GM23338 (cell line): ENCODE measurements around the gene OBSL1. TPM values are rescaled to one million over a fixed set of nuclear protein-coding genes. Genes with fewer than 3 reads are reported as not detected.
A peak's percentile ranks its signal among the peaks of the same experiment; 100 is the strongest.

Source experiments
- ATAC-seq: fragments of 200-7000 bp; cut with Tn5 transposase; 3 replicates; pipeline ENCODE4 v1.9.1; 2020
- DNase-seq: peaks from one replicate; pipeline ENCODE4 v3.0.0-alpha.2; 2015; ENCODE audit warnings: low spot score
- H2AFZ ChIP-seq: fragments of 200-600 bp; sonication (generic); 2 replicates; pipeline ENCODE4 v1.8.0; 2016; ENCODE audit warnings: antibody characterized with exemption, mild to moderate bottlenecking, moderate library complexity
- H3F3A ChIP-seq: fragments of 200-600 bp; sonication (generic); replicated peaks from 2 replicates; pipeline ENCODE4 v1.8.0; 2017; ENCODE audit warnings: antibody characterized with exemption, mixed run types, low read depth
- H3K27ac ChIP-seq: fragments of 200-600 bp; sonication (generic); 2 replicates; pipeline ENCODE4 v1.6.1; 2016; ENCODE audit warnings: low read depth
- H3K27me3 ChIP-seq: fragments of 200-600 bp; sonication (generic); 2 replicates; pipeline ENCODE4 v1.8.0; 2016; ENCODE audit warnings: mild to moderate bottlenecking, mixed run types, moderate library complexity; ENCODE audit not compliant: insufficient read depth
- H3K36me3 ChIP-seq: fragments of 200-600 bp; sonication (generic); 2 replicates; pipeline ENCODE4 v1.8.0; 2016; ENCODE audit warnings: mild to moderate bottlenecking; ENCODE audit not compliant: insufficient read depth
- H3K4me1 ChIP-seq: fragments of 200-600 bp; sonication (generic); 2 replicates; pipeline ENCODE4 v1.8.0; 2016; ENCODE audit warnings: mild to moderate bottlenecking, moderate library complexity; ENCODE audit not compliant: insufficient read depth
- H3K4me2 ChIP-seq: fragments of 200-600 bp; sonication (generic); 2 replicates; pipeline ENCODE4 v1.7.1; 2017; ENCODE audit warnings: mixed run types
- H3K4me3 ChIP-seq: fragments of 200-600 bp; sonication (generic); 2 replicates; pipeline ENCODE4 v1.6.1; 2016; ENCODE audit warnings: mixed run types
- H3K79me2 ChIP-seq: fragments of 200-600 bp; sonication (generic); replicated peaks from 2 replicates; pipeline ENCODE4 v1.8.0; 2017; ENCODE audit warnings: mild to moderate bottlenecking; ENCODE audit not compliant: insufficient read depth
- H3K9me2 ChIP-seq: fragments of 200-600 bp; sonication (generic); 2 replicates; pipeline ENCODE4 v1.8.0; 2017; ENCODE audit not compliant: insufficient read depth
- H4K20me1 ChIP-seq: fragments of 200-600 bp; sonication (generic); replicated peaks from 2 replicates; pipeline ENCODE4 v1.8.0; 2017; ENCODE audit warnings: mild to moderate bottlenecking; ENCODE audit not compliant: insufficient read depth
- H3K27ac Mint-ChIP-seq: 2 replicates; pipeline ENCODE4 v1.8.0; 2020; ENCODE audit warnings: inconsistent platforms, mild to moderate bottlenecking, moderate library complexity, mixed read lengths
- H3K27me3 Mint-ChIP-seq: 3 replicates; pipeline ENCODE4 v1.8.0; 2022; ENCODE audit warnings: low read depth, mild to moderate bottlenecking, moderate library complexity, mixed read lengths, inconsistent platforms; ENCODE audit not compliant: insufficient read depth, poor library complexity
- H3K36me3 Mint-ChIP-seq: 3 replicates; pipeline ENCODE4 v1.8.0; 2021; ENCODE audit warnings: low read depth, mild to moderate bottlenecking, inconsistent platforms, moderate library complexity, mixed read lengths
- H3K4me1 Mint-ChIP-seq: 3 replicates; pipeline ENCODE4 v1.8.0; 2020; ENCODE audit warnings: mild to moderate bottlenecking, inconsistent platforms, mixed read lengths
- H3K4me3 Mint-ChIP-seq: 3 replicates; pipeline ENCODE4 v1.8.0; 2021; ENCODE audit warnings: moderate library complexity, mild to moderate bottlenecking, inconsistent platforms, mixed read lengths
- H3K9me3 Mint-ChIP-seq: 3 replicates; pipeline ENCODE4 v1.8.0; 2020; ENCODE audit warnings: moderate library complexity, mild to moderate bottlenecking, inconsistent platforms, mixed read lengths
- CTCF ChIP-seq, 2 experiments: fragments of 200-600 bp in 1 of 2; sonication (generic) in 1 of 2; conservative IDR thresholded peaks; 2 replicates each; pipeline versions ENCODE4 v1.5.1 to v1.6.1; 2016 to 2017; ENCODE audit warnings: antibody characterized with exemption in 2 of 2, low read depth in 2 of 2, mild to moderate bottlenecking in 2 of 2, moderate library complexity in 1 of 2
- ETS1 ChIP-seq: IDR thresholded peaks from 2 replicates; pipeline ENCODE4 v1.6.1; 2016; ENCODE audit warnings: antibody characterized with exemption
- EZH2 ChIP-seq: fragments of 200-600 bp; sonication (generic); IDR thresholded peaks from one replicate; pipeline ENCODE4 v1.8.0; 2017; ENCODE audit warnings: antibody characterized with exemption, mild to moderate bottlenecking, low read depth; ENCODE audit not compliant: unreplicated experiment
- JUNB ChIP-seq: IDR thresholded peaks from one replicate; pipeline ENCODE4 v1.6.1; 2016; ENCODE audit warnings: antibody characterized with exemption; ENCODE audit not compliant: unreplicated experiment
- NANOG ChIP-seq: IDR thresholded peaks from 2 replicates; pipeline ENCODE4 v1.6.1; 2016; ENCODE audit warnings: antibody characterized with exemption, borderline replicate concordance
- ZNF114 ChIP-seq: fragments of 250-450 bp; sonication (Bioruptor Pico); IDR thresholded peaks from 2 replicates; pipeline ENCODE4 v1.5.0; 2020; ENCODE audit warnings: mild to moderate bottlenecking, moderate library complexity
- ZNF462 ChIP-seq: fragments of 250-450 bp; sonication (Bioruptor Pico); IDR thresholded peaks from 2 replicates; pipeline ENCODE4 v1.5.0; 2020; ENCODE audit warnings: mild to moderate bottlenecking, moderate library complexity
- polyA plus RNA-seq: library from polyadenylated mRNA; unstranded; fragments of >200 nt; fragmentation: Nextera tagmentation; extraction: Ambion mirVana; gene quantifications from 2 replicates; pipeline ENCODE4 v1.2.1, GENCODE V29; 2016
- total RNA-seq: library from RNA; depleted of rRNA; stranded (reverse); fragments of >200 nt; shearing (Covaris generic); gene quantifications from 2 replicates; pipeline ENCODE4 v1.2.3, GENCODE V29; 2014

Gene OBSL1
- total and polyA plus RNA-seq, 2 experiments from 2014 or later: 94.9 to 207 TPM

- no peak for TF ChIP-seq ZNF462 (CRISPR knock-in tag)
- TF ChIP-seq CTCF (conservative IDR thresholded peaks at IDR 0.05; ENCODE audit: low read depth in 2 of 2): peak in 1 of 2 experiments; percentile 26; a peak in 2 of 4 replicates
- no peak for TF ChIP-seq JUNB
Measured at GRCh38 chr2:219605607-219605954, 34.2 kb upstream of the OBSL1 start (continued).

- H3K4me1 Mint-ChIP-seq: peaks cover 5% of the 10 kb centered on the region; the same call in 2 of the 3 replicates
- DNase-seq: no peak
- Histone ChIP-seq H3K9me2 (no peaks in the 10 kb centered on the region), H3K36me3 (no peaks in the 10 kb centered on the region), H3K79me2 (peaks cover 8% of the 10 kb centered on the region; the same call in 1 of the 2 replicates), H3K4me2 (no peak overlapping the region), H2AFZ (no peak overlapping the region), H3K27ac (no peak overlapping the region), H3K4me3 (no peak overlapping the region), H4K20me1 (no peaks in the 10 kb centered on the region), H3K4me1 (peaks cover 2% of the 10 kb centered on the region; the same call in 1 of the 2 replicates), H3K27me3 (no peaks in the 10 kb centered on the region), H3F3A (no peaks in the 10 kb centered on the region)
- no peak overlapping the region for H3K4me3 Mint-ChIP-seq
- no peak for ATAC-seq
- H3K36me3 Mint-ChIP-seq: peaks cover 24% of the 10 kb centered on the region; the same call in 2 of the 3 replicates
- no peaks in the 10 kb centered on the region for H3K9me3 Mint-ChIP-seq
- H3K27ac Mint-ChIP-seq: no peak overlapping the region
- H3K27me3 Mint-ChIP-seq: peaks cover 14% of the 10 kb centered on the region
- TF ChIP-seq ZNF114: no peak
- no peak for TF ChIP-seq NANOG
- TF ChIP-seq EZH2: no peak
- TF ChIP-seq ETS1: no peak
- TF ChIP-seq ZNF462 (CRISPR knock-in tag): no peak
Measured at GRCh38 chr2:219603771-219604170, 32.4 kb upstream of the OBSL1 start.
